H1 (cell line): ENCODE results near the gene NIPAL3. TPM values are rescaled to one million over a fixed set of nuclear protein-coding genes. Genes with fewer than 3 reads are reported as not detected.

Experiments
- CTCF ChIA-PET: fragments of 300-600 bp; sonication (Branson Sonifier 250); formaldehyde crosslinking; loops from one replicate; lab custom pipeline; 2021; ENCODE audit not compliant: partially characterized antibody; lab: Charles Lee
- POLR2A ChIA-PET: fragments of 300-600 bp; sonication (Branson Sonifier 250); formaldehyde crosslinking; loops from one replicate; lab custom pipeline; 2021; ENCODE audit warnings: inconsistent platforms; ENCODE audit not compliant: partially characterized antibody; lab: Charles Lee
- DNase-seq, 2 experiments: peaks; one replicate each; pipeline versions ENCODE4 v3.0.0 to v3.0.0-alpha.2; 2010 to 2022; ENCODE audit warnings: low spot score in 2 of 2, low read depth in 1 of 2, mixed read lengths in 1 of 2
- FAIRE-seq: peaks from 2 replicates; lab custom pipeline; 2011; peaks lifted over from hg19 to GRCh38; lab: Jason Lieb, UNC
- H2AFZ ChIP-seq: 2 replicates; pipeline ENCODE4 v1.8.1; 2012; ENCODE audit warnings: low read length, inconsistent platforms
- H2AK5ac ChIP-seq: 2 replicates; pipeline ENCODE4 v1.6.1; 2013; ENCODE audit warnings: low read depth, low read length
- H2BK120ac ChIP-seq: replicated peaks from 2 replicates; pipeline ENCODE3; 2013; ENCODE audit warnings: low read depth, low read length, inconsistent platforms
- H2BK12ac ChIP-seq: 2 replicates; pipeline ENCODE4 v1.6.1; 2013; ENCODE audit warnings: low read depth, low read length
- H2BK15ac ChIP-seq: 2 replicates; pipeline ENCODE4 v1.6.1; 2013; ENCODE audit warnings: low read length
- H2BK20ac ChIP-seq: 2 replicates; pipeline ENCODE4 v1.6.1; 2013; ENCODE audit warnings: low read length
- H2BK5ac ChIP-seq: 2 replicates; pipeline ENCODE4 v1.6.1; 2013; ENCODE audit warnings: low read depth, low read length
- H3K14ac ChIP-seq: 2 replicates; pipeline ENCODE4 v1.6.1; 2013; ENCODE audit warnings: inconsistent platforms; ENCODE audit not compliant: insufficient read length
- H3K18ac ChIP-seq: 2 replicates; pipeline ENCODE4 v1.6.1; 2013; ENCODE audit warnings: low read length; ENCODE audit errors: extremely low read depth
- H3K23ac ChIP-seq: 2 replicates; pipeline ENCODE4 v1.6.1; 2013; ENCODE audit warnings: inconsistent platforms; ENCODE audit not compliant: insufficient read length
- H3K23me2 ChIP-seq: 2 replicates; pipeline ENCODE4 v1.6.1; 2013; ENCODE audit warnings: low read depth, low read length
- H3K27ac ChIP-seq: 2 replicates; pipeline ENCODE4 v1.6.1; 2011; ENCODE audit warnings: low read depth, low read length, inconsistent platforms
- H3K27me3 ChIP-seq, 4 experiments: replicated peaks in 1 of 4; 1 replicate in 1 of 4; 2 replicates in 3 of 4; pipeline versions ENCODE4 v1.6.1 to v1.8.1; 2011 to 2013; ENCODE audit warnings: low read length in 3 of 4, mild to moderate bottlenecking in 3 of 4, inconsistent platforms in 2 of 4, mixed read lengths in 2 of 4, moderate library complexity in 1 of 4; ENCODE audit not compliant: control insufficient read depth in 3 of 4, insufficient read depth in 3 of 4; ENCODE audit errors: extremely low read depth in 1 of 4
- H3K36me3 ChIP-seq, 4 experiments: 2 replicates each; pipeline versions ENCODE4 v1.6.1 to v1.8.1; 2011 to 2013; ENCODE audit warnings: mild to moderate bottlenecking in 4 of 4, low read length in 3 of 4, moderate library complexity in 2 of 4, control low read depth in 1 of 4, inconsistent platforms in 1 of 4; ENCODE audit not compliant: insufficient read depth in 4 of 4, control insufficient read depth in 2 of 4
- H3K4ac ChIP-seq: replicated peaks from 2 replicates; pipeline ENCODE3; 2013; ENCODE audit warnings: low read length, low read depth, mixed read lengths, inconsistent platforms; ENCODE audit not compliant: insufficient read length
- H3K4me1 ChIP-seq, 4 experiments: replicated peaks in 1 of 4; 1 replicate in 1 of 4; 2 replicates in 3 of 4; pipeline versions ENCODE4 v1.6.1 to v1.8.1; 2011 to 2013; ENCODE audit warnings: low read length in 3 of 4, inconsistent platforms in 2 of 4, mixed read lengths in 1 of 4; ENCODE audit not compliant: insufficient read depth in 4 of 4, control insufficient read depth in 3 of 4
- H3K4me2 ChIP-seq, 2 experiments: 2 replicates each; pipeline versions ENCODE4 v1.6.1 to v1.8.1; 2011 to 2013; ENCODE audit warnings: low read depth in 2 of 2, low read length in 2 of 2, control low read depth in 1 of 2, inconsistent platforms in 1 of 2, mild to moderate bottlenecking in 1 of 2; ENCODE audit not compliant: insufficient read depth in 1 of 2
- H3K4me3 ChIP-seq, 4 experiments: fragments of 200-600, 300-600 bp in 1 of 4; sonication (generic), shearing (Covaris generic), sonication (Bioruptor Twin) in 1 of 4; 2 replicates each; pipeline versions ENCODE4 v1.5.1 to v1.8.1; 2011 to 2016; ENCODE audit warnings: low read length in 4 of 4, low read depth in 3 of 4, control low read depth in 2 of 4, inconsistent platforms in 2 of 4, mild to moderate bottlenecking in 2 of 4, mixed read lengths in 1 of 4, moderate library complexity in 1 of 4; ENCODE audit not compliant: insufficient read depth in 2 of 4; ENCODE audit errors: extremely low read depth in 1 of 4
- H3K56ac ChIP-seq: replicated peaks from 2 replicates; pipeline ENCODE3; 2013; ENCODE audit warnings: low read depth, mild to moderate bottlenecking, mixed read lengths, low read length, inconsistent platforms; ENCODE audit not compliant: insufficient read length
- H3K79me1 ChIP-seq: 2 replicates; pipeline ENCODE4 v1.6.1; 2013; ENCODE audit warnings: low read depth, low read length, control low read depth
- H3K79me2 ChIP-seq, 2 experiments: 2 replicates each; pipeline versions ENCODE4 v1.6.1 to v1.8.1; 2012 to 2013; ENCODE audit warnings: low read length in 2 of 2, mild to moderate bottlenecking in 2 of 2, inconsistent platforms in 1 of 2; ENCODE audit not compliant: insufficient read depth in 2 of 2, control insufficient read depth in 1 of 2
- H3K9ac ChIP-seq, 4 experiments: replicated peaks in 1 of 4; 1 replicate in 1 of 4; 2 replicates in 3 of 4; pipeline versions ENCODE4 v1.6.1 to v1.8.1; 2011 to 2013; ENCODE audit warnings: low read depth in 3 of 4, low read length in 3 of 4, control low read depth in 2 of 4, mild to moderate bottlenecking in 2 of 4, moderate library complexity in 2 of 4, inconsistent platforms in 1 of 4; ENCODE audit errors: extremely low read depth in 1 of 4
- H3K9me3 ChIP-seq, 2 experiments: 2 replicates each; pipeline versions ENCODE4 v1.6.1 to v1.8.1; 2012 to 2013; ENCODE audit warnings: mild to moderate bottlenecking in 2 of 2, moderate library complexity in 2 of 2, control low read depth in 1 of 2, inconsistent platforms in 1 of 2, low read depth in 1 of 2, low read length in 1 of 2, mixed read lengths in 1 of 2; ENCODE audit not compliant: insufficient read depth in 2 of 2
- H4K20me1 ChIP-seq, 2 experiments: replicated peaks in 1 of 2; 2 replicates each; pipeline versions ENCODE3 to v1.8.1; 2011 to 2013; ENCODE audit warnings: inconsistent platforms in 2 of 2, low read length in 2 of 2, mild to moderate bottlenecking in 1 of 2; ENCODE audit not compliant: insufficient read depth in 2 of 2, control insufficient read depth in 1 of 2
- H4K5ac ChIP-seq: 2 replicates; pipeline ENCODE4 v1.6.1; 2013; ENCODE audit warnings: low read length, low read depth, mixed read lengths, inconsistent platforms; ENCODE audit not compliant: insufficient read length
- H4K8ac ChIP-seq: 2 replicates; pipeline ENCODE4 v1.8.0; 2013; ENCODE audit warnings: mild to moderate bottlenecking, moderate library complexity, low read length, inconsistent platforms; ENCODE audit not compliant: insufficient read depth; ENCODE audit errors: extremely low read depth
- H4K91ac ChIP-seq: replicated peaks from 2 replicates; pipeline ENCODE3; 2013; ENCODE audit warnings: low read length, mixed read lengths, inconsistent platforms; ENCODE audit not compliant: insufficient read length
- BACH1 ChIP-seq: IDR thresholded peaks from 2 replicates; pipeline ENCODE4 v1.6.1; 2012; ENCODE audit warnings: low read length, improper control_type of control experiment
- CBX8 ChIP-seq: fragments of 300-800, 300-1000 bp; sonication (generic); IDR thresholded peaks from 2 replicates; pipeline ENCODE4 v1.7.1; 2016; ENCODE audit warnings: low read depth, low read length, borderline replicate concordance
- EGR1 ChIP-seq: IDR thresholded peaks from 2 replicates; pipeline ENCODE4 v1.6.1; 2011; ENCODE audit warnings: low read depth, low read length, borderline replicate concordance
- EP300 ChIP-seq, 2 experiments: IDR thresholded peaks; 1 replicate in 1 of 2; 2 replicates in 1 of 2; pipeline ENCODE4 v1.6.1; 2011 to 2012; ENCODE audit warnings: low read depth in 2 of 2, low read length in 2 of 2, mild to moderate bottlenecking in 2 of 2, borderline replicate concordance in 1 of 2, inconsistent platforms in 1 of 2, moderate library complexity in 1 of 2
- HDAC2 ChIP-seq, 2 experiments: fragments of 300-600 bp in 1 of 2; sonication (generic) in 1 of 2; IDR thresholded peaks; 2 replicates each; pipeline ENCODE4 v1.6.1; 2011 to 2012; ENCODE audit warnings: low read depth in 2 of 2, low read length in 2 of 2, mild to moderate bottlenecking in 2 of 2, moderate library complexity in 2 of 2, borderline replicate concordance in 1 of 2, inconsistent platforms in 1 of 2
- JUND ChIP-seq: IDR thresholded peaks from 2 replicates; pipeline ENCODE4 v1.6.1; 2011; ENCODE audit warnings: mild to moderate bottlenecking, improper control_type of control experiment, low read length
- RAD21 ChIP-seq, 2 experiments: IDR thresholded peaks in 1 of 2; conservative IDR thresholded peaks in 1 of 2; 2 replicates each; pipeline ENCODE4 v1.6.1; 2011; ENCODE audit warnings: low read depth in 2 of 2, low read length in 2 of 2, improper control_type of control experiment in 1 of 2, inconsistent platforms in 1 of 2, mild to moderate bottlenecking in 1 of 2, moderate library complexity in 1 of 2
- SP1 ChIP-seq: IDR thresholded peaks from 2 replicates; pipeline ENCODE4 v1.6.1; 2011; ENCODE audit warnings: low read depth, low read length
- SRF ChIP-seq: IDR thresholded peaks from 2 replicates; pipeline ENCODE4 v1.6.1; 2011; ENCODE audit warnings: mild to moderate bottlenecking, low read depth, low read length, moderate library complexity
- TAF7 ChIP-seq: optimal IDR thresholded peaks from 2 replicates; pipeline ENCODE3; 2011; ENCODE audit warnings: low read depth, mild to moderate bottlenecking, inconsistent platforms, low read length, moderate library complexity, borderline replicate concordance
- WGBS, 2 experiments: shearing (Covaris generic) in 1 of 2; methylation state at CpG; one replicate each; pipeline versions ENCODE4 v1.1.6 to v1.1.7; 2013 to 2015; ENCODE audit warnings: low lambda C conversion rate in 2 of 2, mixed read lengths in 2 of 2, inconsistent platforms in 1 of 2, low coverage in 1 of 2, missing lambda C conversion rate in 1 of 2; ENCODE audit not compliant: insufficient replicate concordance in 2 of 2, insufficient coverage in 1 of 2, insufficient read length in 1 of 2; ENCODE audit errors: extremely low coverage in 1 of 2, missing lambda C conversion rate in 1 of 2; 5-methylcytosine and 5-hydroxymethylcytosine counted together
- polyA plus RNA-seq, 7 experiments: library from polyadenylated mRNA; depleted of rRNA in 3 of 7; stranded (reverse) in 5 of 7; unstranded in 2 of 7; fragments of >200 nt in 5 of 7; fragments of 200-250 nt in 2 of 7; gene quantifications; 1 replicate in 5 of 7; 2 replicates in 1 of 7; 4 replicates in 1 of 7; pipeline versions ENCODE4 v1.2.1 to v1.2.3, GENCODE V29; 2011 to 2013; ENCODE audit warnings: missing spikeins in 2 of 7, mixed read lengths in 2 of 7
- total RNA-seq: library from RNA; stranded (reverse); fragmentation: NEBNext Ultra II Directional; extraction: Animal tissue kit (Norgen Biotek cat#: 25700); gene quantifications from 2 replicates; pipeline ENCODE4 v1.2.1, GENCODE V29; 2021

The NIPAL3 gene
- total and polyA plus RNA-seq, 2 of the 8 experiments (the other 6 are each of a cell fraction or from before 2014, with no cell fraction given): 8.8 to 11.0 TPM

DNA sequence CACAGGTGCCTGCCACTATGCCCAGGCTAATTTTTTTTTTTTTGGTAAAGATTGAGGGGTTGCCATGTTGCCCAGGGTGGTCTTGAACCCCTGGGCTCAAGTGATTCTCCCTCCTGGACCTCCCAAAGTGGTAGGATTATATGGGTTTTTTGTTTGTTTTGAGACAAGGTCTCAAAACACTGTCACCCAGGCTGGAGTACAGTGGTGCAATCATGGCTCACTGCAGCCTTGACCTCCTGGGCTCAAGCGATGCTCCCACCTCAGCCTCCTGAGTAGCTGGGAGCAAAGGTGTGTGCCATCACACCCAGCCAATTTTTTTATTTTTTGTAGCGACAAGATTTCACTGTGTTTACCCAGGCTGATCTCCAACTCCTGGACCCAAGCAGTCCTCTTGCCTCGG is 78.2 kb downstream of the NIPAL3 start:
- H4K8ac ChIP-seq: no peak overlapping the region
- POLR2A ChIA-PET: no interaction called here
- no peaks in the 10 kb centered on the region; a peak in 1 of 7 replicates for H3K4me1 ChIP-seq
- H2BK20ac ChIP-seq: no peak overlapping the region
- no peak for TF ChIP-seq EGR1
- no peak for TF ChIP-seq CBX8
- TF ChIP-seq SRF: no peak
- no peak for TF ChIP-seq TAF7
- TF ChIP-seq EP300 (IDR thresholded peaks at IDR 0.05; ENCODE audit: borderline replicate concordance in 1 of 2, low read depth in 2 of 2, low read length in 2 of 2): no peak
- no peak for TF ChIP-seq JUND
- TF ChIP-seq RAD21 (IDR thresholded peaks at IDR 0.05 in 1 of 2, conservative IDR thresholded peaks at IDR 0.05 in 1 of 2; ENCODE audit: low read depth in 2 of 2, low read length in 2 of 2): no peak
- TF ChIP-seq SP1: no peak
- TF ChIP-seq HDAC2 (IDR thresholded peaks at IDR 0.05; ENCODE audit: borderline replicate concordance in 1 of 2, low read depth in 2 of 2, low read length in 2 of 2): no peak
- no peak for TF ChIP-seq BACH1
- H3K79me1 ChIP-seq: no peaks in the 10 kb centered on the region
- H2AK5ac ChIP-seq: no peak overlapping the region
- no peak overlapping the region for H3K4me3 ChIP-seq
- H3K79me2 ChIP-seq: no peaks in the 10 kb centered on the region
- no peak overlapping the region for H3K27ac ChIP-seq
- no peak overlapping the region for H3K9ac ChIP-seq
- no peak overlapping the region for H3K18ac ChIP-seq
- no peaks in the 10 kb centered on the region for H3K23me2 ChIP-seq
- no peaks in the 10 kb centered on the region for H3K27me3 ChIP-seq
- 75% methylated on average over 3 of the region's 3 CpGs; no CpG with 5 or more reads in 1 of the 2 experiments for WGBS, 2 experiments
- H2AFZ ChIP-seq: no peak overlapping the region
- no peaks in the 10 kb centered on the region for H4K20me1 ChIP-seq
- no peak overlapping the region for H4K91ac ChIP-seq
- H2BK120ac ChIP-seq: no peak overlapping the region
- H2BK15ac ChIP-seq: no peak overlapping the region
- no peak overlapping the region for H3K23ac ChIP-seq
- DNase-seq (no peak), FAIRE-seq (no peak)
- H4K5ac ChIP-seq: no peak overlapping the region
- no peak overlapping the region for H3K4me2 ChIP-seq
- no peak overlapping the region for H3K4ac ChIP-seq
- no peak overlapping the region for H2BK12ac ChIP-seq
- H3K9me3 ChIP-seq: peaks cover 14 to 18% of the 10 kb centered on the region in 2 experiments; a peak in 3 of 4 replicates
- CTCF ChIA-PET: interaction anchor here (2.0 kb wide), 1 partner anchor 78 kb away, joined by 7 read pairs; the partner anchor contains the start of gene NIPAL3
- H2BK5ac ChIP-seq: no peak overlapping the region
- no peak overlapping the region for H3K14ac ChIP-seq
- H3K56ac ChIP-seq: no peak overlapping the region
- H3K36me3 ChIP-seq: peaks cover 0 to 8% (median 0%) of the 10 kb centered on the region in 4 experiments; a peak in 1 of 8 replicates
